ENCODE measurements around the gene CYP2D6.
"Not testable (repeated sequence)": the region's sequence is repeated elsewhere in the genome, so short reads cannot be mapped to it uniquely, and the experiment has no call there.

- not testable (repeated sequence) for TF ChIP-seq ZNF232 (CRISPR knock-in tag; IDR thresholded peaks at IDR 0.05); JUN (CRISPR knock-in tag; IDR thresholded peaks at IDR 0.05); CTCF (IDR thresholded peaks at IDR 0.05); PRRX2 (CRISPR knock-in tag; IDR thresholded peaks at IDR 0.05); CREB1 (CRISPR knock-in tag; IDR thresholded peaks at IDR 0.05); ATF3 (CRISPR knock-in tag; conservative IDR thresholded peaks at IDR 0.05); GABPB1 (CRISPR knock-in tag; IDR thresholded peaks at IDR 0.05); ETV6 (CRISPR knock-in tag; IDR thresholded peaks at IDR 0.05); FOXP1 (CRISPR knock-in tag; IDR thresholded peaks at IDR 0.05; ENCODE audit: borderline replicate concordance)
- TF ChIP-seq, protein P1, sequence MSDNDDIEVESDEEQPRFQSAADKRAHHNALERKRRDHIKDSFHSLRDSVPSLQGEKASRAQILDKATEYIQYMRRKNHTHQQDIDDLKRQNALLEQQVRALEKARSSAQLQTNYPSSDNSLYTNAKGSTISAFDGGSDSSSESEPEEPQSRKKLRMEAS (CRISPR knock-in tag; IDR thresholded peaks at IDR 0.05) = not testable (repeated sequence)
- TF ChIP-seq, protein P2, sequence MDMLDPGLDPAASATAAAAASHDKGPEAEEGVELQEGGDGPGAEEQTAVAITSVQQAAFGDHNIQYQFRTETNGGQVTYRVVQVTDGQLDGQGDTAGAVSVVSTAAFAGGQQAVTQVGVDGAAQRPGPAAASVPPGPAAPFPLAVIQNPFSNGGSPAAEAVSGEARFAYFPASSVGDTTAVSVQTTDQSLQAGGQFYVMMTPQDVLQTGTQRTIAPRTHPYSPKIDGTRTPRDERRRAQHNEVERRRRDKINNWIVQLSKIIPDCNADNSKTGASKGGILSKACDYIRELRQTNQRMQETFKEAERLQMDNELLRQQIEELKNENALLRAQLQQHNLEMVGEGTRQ (CRISPR knock-in tag; IDR thresholded peaks at IDR 0.05) = not testable (repeated sequence)
Observed at GRCh38 chr22:42130182-42130581, 428 bp downstream of the CYP2D6 start.
